Esophagus muscularis mucosa (tissue), 4 donors: ENCODE data around the gene PFKFB3. TPM values are rescaled to one million over a fixed set of nuclear protein-coding genes. Genes with fewer than 3 reads are reported as not detected.
"Not testable (repeated sequence)": the region's sequence is repeated elsewhere in the genome, so short reads cannot be mapped to it uniquely, and the experiment has no call there.

Experiments used
- DNase-seq: peaks from one replicate; pipeline ENCODE4 v3.0.0-alpha.2; 2017; ENCODE audit errors: extremely low spot score
- H3K27ac ChIP-seq, 4 donors: fragments of 200-600 bp; sonication (generic); replicated peaks in 1 of 4; 1 replicate in 3 of 4; 2 replicates in 1 of 4; pipeline ENCODE4 v1.5.1; 2016 to 2019; ENCODE audit warnings: mild to moderate bottlenecking in 1 of 4
- H3K27me3 ChIP-seq, 4 donors: fragments of 200-600 bp; sonication (generic); one replicate each; pipeline versions ENCODE4 v1.5.1 to v1.6.0; 2016 to 2019
- H3K36me3 ChIP-seq, 4 donors: fragments of 200-600 bp; sonication (generic); one replicate each; pipeline ENCODE4 v1.5.1; 2016 to 2019
- H3K4me1 ChIP-seq, 4 donors: fragments of 200-600 bp; sonication (generic); one replicate each; pipeline ENCODE4 v1.5.1; 2016 to 2019
- H3K4me3 ChIP-seq, 4 donors: fragments of 200-600 bp; sonication (generic); 1 replicate in 2 of 4; 2 replicates in 2 of 4; pipeline ENCODE4 v1.5.1; 2016 to 2019; ENCODE audit warnings: mild to moderate bottlenecking in 4 of 4, moderate library complexity in 1 of 4
- H3K9me3 ChIP-seq, 4 donors: fragments of 200-600 bp; sonication (generic); 1 replicate in 3 of 4; 2 replicates in 1 of 4; pipeline ENCODE4 v1.5.1; 2016 to 2019
- EP300 ChIP-seq: sonication (generic); formaldehyde crosslinking; IDR thresholded peaks from one replicate; pipeline ENCODE4 v1.6.1; 2017; ENCODE audit warnings: antibody characterized with exemption
- POLR2A ChIP-seq: fragments of 450-650 bp; IDR thresholded peaks from one replicate; pipeline ENCODE4 v1.6.1; 2017; ENCODE audit warnings: antibody characterized with exemption, moderate library complexity, mild to moderate bottlenecking, low read depth
- POLR2AphosphoS5 ChIP-seq, 2 donors: sonication (generic); formaldehyde crosslinking; IDR thresholded peaks; one replicate each; pipeline ENCODE4 v1.6.1; 2017; ENCODE audit warnings: antibody characterized with exemption in 2 of 2
- WGBS: methylation state at CpG from one replicate; pipeline ENCODE4 v1.1.5; 2018; 5-methylcytosine and 5-hydroxymethylcytosine counted together
- intact Hi-C: fragments of 100-400 bp; cut with DNase I; formaldehyde crosslinking; loops from one replicate; pipeline ENCODE4 v1.15.1; 2023
- total RNA-seq, 4 donors: library from RNA; depleted of rRNA; stranded (reverse); fragments of >200 nt; gene quantifications; one replicate each; pipeline versions ENCODE4 v1.1.0 to v1.2.1, GENCODE V29; 2016
- TF ChIP-seq, protein P1 (sequence below), 3 experiments: fragments of 200-600 bp in 2 of 3; fragments of 450-650 bp in 1 of 3; sonication (generic) in 2 of 3; IDR thresholded peaks; one replicate each; pipeline ENCODE4 v1.5.1; 2017 to 2019; ENCODE audit warnings: antibody characterized with exemption in 3 of 3, mild to moderate bottlenecking in 2 of 3, moderate library complexity in 1 of 3

The PFKFB3 gene
- total RNA-seq, 4 donors from 2014 or later, result 22.4 to 49.1 (median 37.9) TPM

DNA sequence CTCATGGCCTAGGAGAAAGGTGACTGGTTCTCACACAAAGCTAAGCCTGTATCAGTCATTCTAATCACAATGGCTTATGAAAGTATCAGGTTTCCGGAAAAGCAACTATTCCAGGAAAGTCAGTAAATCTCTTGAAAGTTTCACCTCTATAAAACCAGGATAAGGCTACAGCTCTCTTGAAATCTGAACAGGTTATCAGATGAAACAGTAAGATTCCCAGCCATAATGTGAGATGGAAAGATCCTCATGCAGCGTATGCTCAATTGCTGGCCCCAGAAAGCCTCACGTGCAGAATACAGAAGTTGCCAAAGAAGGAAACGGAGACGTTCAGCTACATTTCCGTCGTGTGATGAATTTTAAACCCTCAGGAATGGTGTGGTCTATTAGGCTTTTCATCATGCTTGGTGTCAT, 90.0 kb downstream of the PFKFB3 start:
- H3K27me3 ChIP-seq, result no peaks in the 10 kb centered on the region
- peaks cover 0 to 17% (median 1%) of the 10 kb centered on the region in 4 donors for H3K4me1 ChIP-seq
- no peak overlapping the region for H3K27ac ChIP-seq
- H3K9me3 ChIP-seq, result no peaks in the 10 kb centered on the region
- no peak overlapping the region for H3K4me3 ChIP-seq
- DNase-seq, result no peak
- intact Hi-C loops, result no loop called here
- WGBS, result 70% methylated on average over 7 of the region's 7 CpGs
- TF ChIP-seq, protein P1, sequence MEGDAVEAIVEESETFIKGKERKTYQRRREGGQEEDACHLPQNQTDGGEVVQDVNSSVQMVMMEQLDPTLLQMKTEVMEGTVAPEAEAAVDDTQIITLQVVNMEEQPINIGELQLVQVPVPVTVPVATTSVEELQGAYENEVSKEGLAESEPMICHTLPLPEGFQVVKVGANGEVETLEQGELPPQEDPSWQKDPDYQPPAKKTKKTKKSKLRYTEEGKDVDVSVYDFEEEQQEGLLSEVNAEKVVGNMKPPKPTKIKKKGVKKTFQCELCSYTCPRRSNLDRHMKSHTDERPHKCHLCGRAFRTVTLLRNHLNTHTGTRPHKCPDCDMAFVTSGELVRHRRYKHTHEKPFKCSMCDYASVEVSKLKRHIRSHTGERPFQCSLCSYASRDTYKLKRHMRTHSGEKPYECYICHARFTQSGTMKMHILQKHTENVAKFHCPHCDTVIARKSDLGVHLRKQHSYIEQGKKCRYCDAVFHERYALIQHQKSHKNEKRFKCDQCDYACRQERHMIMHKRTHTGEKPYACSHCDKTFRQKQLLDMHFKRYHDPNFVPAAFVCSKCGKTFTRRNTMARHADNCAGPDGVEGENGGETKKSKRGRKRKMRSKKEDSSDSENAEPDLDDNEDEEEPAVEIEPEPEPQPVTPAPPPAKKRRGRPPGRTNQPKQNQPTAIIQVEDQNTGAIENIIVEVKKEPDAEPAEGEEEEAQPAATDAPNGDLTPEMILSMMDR (IDR thresholded peaks at IDR 0.05), result no peak
- no peak for TF ChIP-seq POLR2A
- no peak for TF ChIP-seq EP300
- TF ChIP-seq POLR2AphosphoS5 (IDR thresholded peaks at IDR 0.05), result no peak
- no peaks in the 10 kb centered on the region for H3K36me3 ChIP-seq

DNA sequence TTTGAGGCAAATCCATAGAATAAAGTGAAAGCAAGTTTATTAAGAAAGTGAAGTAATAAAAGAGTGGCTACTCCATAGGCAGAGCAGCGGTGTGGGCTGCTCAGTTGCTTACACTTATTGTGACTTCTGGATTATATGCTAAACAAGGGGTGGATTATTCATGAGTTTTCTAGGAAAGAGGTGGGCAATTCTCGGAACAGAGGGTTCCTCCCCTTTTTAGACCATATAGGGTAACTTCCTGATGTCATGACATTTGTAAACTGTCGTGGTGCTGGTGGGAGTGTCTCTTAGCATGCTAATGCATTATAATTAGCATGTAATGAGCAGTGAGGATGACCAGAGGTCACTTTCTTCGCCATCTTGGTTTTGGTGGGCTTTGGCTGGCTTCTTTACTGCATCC, 93.7 kb downstream of the PFKFB3 start:
- H3K27ac ChIP-seq, H3K27me3 ChIP-seq, DNase-seq, intact Hi-C loops, H3K36me3 ChIP-seq, H3K4me3 ChIP-seq, H3K9me3 ChIP-seq: not testable (repeated sequence)
- 83% methylated on average over 4 of the region's 4 CpGs for WGBS
- H3K4me1 ChIP-seq, result peaks cover 0 to 22% (median 9%) of the 10 kb centered on the region in 4 donors

DNA sequence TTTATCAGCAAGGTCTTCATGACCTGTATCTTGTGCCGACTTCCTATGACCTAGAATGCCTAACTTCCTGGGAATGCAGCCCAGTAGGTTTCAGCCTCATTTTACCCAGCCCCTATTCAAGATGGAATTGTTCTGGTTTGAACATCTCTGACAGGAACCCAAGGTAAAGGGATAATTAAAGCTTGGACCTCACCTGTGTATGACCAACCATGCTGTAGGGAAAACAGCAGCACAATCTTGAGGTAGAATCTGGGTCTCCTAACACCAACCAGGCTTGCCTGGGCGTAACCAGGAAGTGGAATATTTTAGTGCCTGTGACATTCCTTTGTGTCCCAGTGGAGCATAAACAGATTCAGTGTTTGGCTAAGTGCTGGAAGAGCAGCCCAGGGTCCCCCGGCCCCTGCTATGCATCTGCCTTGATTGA, 94.1 kb downstream of the PFKFB3 start:
- Histone ChIP-seq H3K36me3 (no peaks in the 10 kb centered on the region), H3K9me3 (no peaks in the 10 kb centered on the region), H3K27ac (no peak overlapping the region), H3K4me1 (peaks cover 0 to 22% (median 9%) of the 10 kb centered on the region in 4 donors), H3K4me3 (no peak overlapping the region), H3K27me3 (no peaks in the 10 kb centered on the region)
- no peak for TF ChIP-seq POLR2AphosphoS5 (IDR thresholded peaks at IDR 0.05)
- TF ChIP-seq POLR2A, result no peak
- TF ChIP-seq, protein P1 (IDR thresholded peaks at IDR 0.05), result no peak
- no peak for TF ChIP-seq EP300
- intact Hi-C loops, result no loop called here
- no peak for DNase-seq
- WGBS, result 78% methylated on average over 3 of the region's 3 CpGs

DNA sequence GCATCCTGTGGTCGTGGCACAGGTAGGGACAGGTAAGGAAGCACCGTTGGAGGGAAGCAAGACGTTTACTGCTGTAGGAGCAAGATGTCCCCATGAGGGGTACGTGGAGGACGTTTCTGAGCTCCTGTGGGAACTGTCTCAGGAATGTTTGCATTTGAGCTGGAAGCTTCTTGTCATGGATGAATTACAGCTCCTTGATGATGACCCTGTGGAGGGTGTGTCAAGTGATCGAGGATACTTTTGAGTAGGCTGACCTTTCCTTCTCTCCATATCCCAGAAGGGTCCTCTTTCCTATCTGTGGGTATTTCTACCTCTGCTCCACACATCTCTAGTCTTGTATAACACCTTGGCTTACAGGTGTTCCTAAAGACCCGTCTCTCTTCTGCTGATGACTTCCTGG, 94.8 kb downstream of the PFKFB3 start:
- Histone ChIP-seq H3K4me1 (peaks cover 0 to 22% (median 9%) of the 10 kb centered on the region in 4 donors), H3K36me3 (no peaks in the 10 kb centered on the region), H3K27ac (no peak overlapping the region), H3K27me3 (no peaks in the 10 kb centered on the region), H3K9me3 (no peaks in the 10 kb centered on the region), H3K4me3 (no peak overlapping the region)
- intact Hi-C loops, result no loop called here
- DNase-seq, result no peak
- TF ChIP-seq POLR2A (no peak), POLR2AphosphoS5 (IDR thresholded peaks at IDR 0.05) (no peak), EP300 (no peak)
- TF ChIP-seq, protein P1 (IDR thresholded peaks at IDR 0.05), result no peak
- WGBS, result 81% methylated on average over 7 of the region's 7 CpGs

DNA sequence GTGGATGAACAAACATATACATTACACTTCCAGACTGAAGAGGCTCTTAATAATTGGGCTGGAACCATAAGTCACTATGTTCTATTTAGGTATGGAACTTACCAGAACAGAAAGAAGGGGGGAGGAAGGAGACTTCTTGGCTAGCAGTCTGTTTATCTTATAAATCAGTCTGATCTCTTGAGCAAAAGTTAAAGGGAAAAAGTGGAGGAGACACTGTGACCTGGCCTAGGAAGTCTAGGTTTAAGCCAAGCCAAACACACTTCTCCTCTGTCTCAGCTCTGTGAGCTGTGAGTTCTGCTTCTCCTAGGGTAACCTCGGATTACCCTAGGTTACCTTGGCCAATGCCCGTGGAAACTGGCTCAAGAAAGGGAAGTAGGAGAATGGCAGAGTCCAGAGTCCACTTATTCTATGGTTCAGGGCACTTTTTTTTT, 95.2 kb downstream of the PFKFB3 start:
- intact Hi-C loops, result no loop called here
- no peaks in the 10 kb centered on the region for H3K9me3 ChIP-seq
- TF ChIP-seq POLR2A (no peak), POLR2AphosphoS5 (IDR thresholded peaks at IDR 0.05) (peak in 1 of 2 donors; percentile 9)
- no peak overlapping the region for H3K27ac ChIP-seq
- no peak for DNase-seq
- whole genome bisulfite sequencing, result 54% methylated on average over 2 of the region's 2 CpGs
- no peaks in the 10 kb centered on the region for H3K27me3 ChIP-seq
- peaks cover 0 to 22% (median 9%) of the 10 kb centered on the region in 4 donors for H3K4me1 ChIP-seq
- H3K4me3 ChIP-seq, result no peak overlapping the region
- H3K36me3 ChIP-seq, result no peaks in the 10 kb centered on the region

- TF ChIP-seq POLR2AphosphoS5 (IDR thresholded peaks at IDR 0.05) (no peak), EP300 (no peak), POLR2A (no peak)
- TF ChIP-seq, protein P1 (IDR thresholded peaks at IDR 0.05), result no peak
- H3K36me3 ChIP-seq, result no peaks in the 10 kb centered on the region
- DNase-seq, result no peak
- peaks cover 0 to 22% (median 9%) of the 10 kb centered on the region in 4 donors for H3K4me1 ChIP-seq
- H3K4me3 ChIP-seq, result no peak overlapping the region
- no peaks in the 10 kb centered on the region for H3K9me3 ChIP-seq
- H3K27ac ChIP-seq, result no peak overlapping the region
- intact Hi-C loops, result no loop called here
- WGBS, result 97% methylated on average over 5 of the region's 5 CpGs
- H3K27me3 ChIP-seq, result no peaks in the 10 kb centered on the region
Measured at GRCh38 chr10:6298428-6298827, 95.7 kb downstream of the PFKFB3 start.
